GM19351 (cell line): ENCODE measurements around the gene BEST3.

Experiments
- ATAC-seq: cut with Tn5 transposase; IDR thresholded peaks from one replicate; pipeline ENCODE4 v1.9.1; 2021; ENCODE audit warnings: mild to moderate bottlenecking, moderate library complexity; ENCODE audit not compliant: unreplicated experiment

BEST3 gene

GRCh38 chr12:69698769-69699540 lies at the start of gene BEST3:
Gene BEST3 (minus strand): TSS chr12:69699303. CDS start chr12:69697798, 1,505 bp downstream.
- ATAC-seq = no peak

DNA sequence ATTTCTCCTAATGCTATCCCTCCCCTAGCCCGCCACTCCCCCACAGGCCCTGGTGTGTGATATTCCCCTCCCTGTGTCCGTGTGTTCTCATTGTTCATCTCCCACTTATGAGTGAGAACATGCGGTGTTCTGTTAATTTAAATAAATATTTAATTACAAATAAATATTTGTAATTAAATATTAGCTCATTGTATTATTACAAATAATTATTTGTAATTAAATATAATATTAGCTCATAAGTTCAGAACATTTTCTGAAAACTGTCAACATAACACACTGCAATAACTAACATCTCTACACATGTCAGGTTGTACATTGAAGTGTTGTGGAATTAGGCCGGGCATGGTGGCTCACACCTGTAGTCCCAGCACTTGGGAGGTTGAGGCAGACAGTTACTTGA lies 45.0 kb upstream of the BEST3 start:
- no peak for ATAC-seq

GRCh38 chr12:69739287-69740191 lies 40.4 kb upstream of the BEST3 start:
- ATAC-seq = peak; percentile 36

GRCh38 chr12:69738351-69739286 lies 39.5 kb upstream of the BEST3 start, which contains the start of gene RAB3IP:
Gene RAB3IP (plus strand): TSS chr12:69738860. CDS start chr12:69755409, 16,549 bp downstream.
- peak; percentile 80 for ATAC-seq

DNA sequence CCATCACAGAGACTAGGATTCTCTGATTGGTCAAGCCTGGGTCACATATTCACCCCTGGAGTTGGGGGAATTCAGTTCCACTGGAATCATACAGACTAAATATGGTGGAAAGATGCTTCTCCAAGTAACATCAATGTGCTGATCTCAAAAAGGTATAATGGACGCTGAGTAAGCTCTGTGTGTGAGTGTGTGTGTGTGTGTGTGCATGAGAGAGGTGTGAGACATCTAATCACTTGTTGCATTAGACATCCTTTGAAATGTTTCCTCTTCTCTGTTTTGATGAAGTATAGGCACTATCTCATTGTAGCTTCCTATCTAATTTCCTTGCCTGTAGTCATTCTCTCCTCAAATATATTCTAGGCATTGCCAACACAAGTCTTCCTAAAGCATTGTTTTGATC lies 34.5 kb upstream of the BEST3 start:
- ATAC-seq = no peak

- ATAC-seq = no peak
Measured at GRCh38 chr12:69732088-69732487, 33.0 kb upstream of the BEST3 start.

GRCh38 chr12:69726922-69727321 lies 27.8 kb upstream of the BEST3 start:
- ATAC-seq = no peak

GRCh38 chr12:69720750-69721149 lies 21.6 kb upstream of the BEST3 start:
- no peak for ATAC-seq

GRCh38 chr12:69719336-69720316 lies 20.5 kb upstream of the BEST3 start:
- ATAC-seq = no peak

GRCh38 chr12:69714542-69714941 lies 15.4 kb upstream of the BEST3 start:
- no peak for ATAC-seq

DNA sequence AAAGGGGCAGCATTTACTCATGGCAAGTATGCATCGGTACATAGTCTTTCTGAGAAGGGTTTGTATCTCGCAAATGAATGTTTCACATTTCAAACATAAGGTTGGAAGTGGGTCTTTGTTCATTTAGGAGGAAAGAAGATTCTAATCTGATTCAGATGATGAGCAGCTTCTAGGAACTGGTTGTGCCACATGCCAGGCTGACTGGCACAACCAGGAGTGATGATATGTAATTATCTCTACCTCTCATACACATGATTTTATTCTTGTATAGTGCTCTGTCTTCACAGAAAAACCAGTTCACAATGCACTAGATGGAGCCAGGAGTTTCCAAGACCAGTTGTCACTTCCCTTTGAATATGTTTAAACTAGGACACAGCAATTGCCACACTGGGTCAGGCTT lies 13.7 kb upstream of the BEST3 start:
- ATAC-seq = no peak

DNA sequence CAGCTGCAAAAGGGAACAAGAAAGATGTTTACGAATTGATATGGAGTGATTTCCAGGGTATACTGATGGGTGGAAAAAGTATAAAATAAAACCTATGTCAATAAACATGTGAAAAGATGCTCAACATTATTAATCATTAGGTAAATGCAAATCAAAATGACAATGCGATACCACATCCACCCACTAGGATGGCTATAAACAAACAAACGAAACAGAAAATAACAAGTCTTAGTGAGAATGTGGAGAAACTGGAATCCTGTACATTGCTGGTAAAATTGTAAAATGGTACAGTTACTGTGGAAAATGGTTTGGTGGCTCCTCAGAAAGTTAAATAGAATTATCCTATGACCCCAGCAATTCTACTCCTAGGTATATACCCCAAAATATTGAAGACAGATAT lies 9.5 kb upstream of the BEST3 start:
- no peak for ATAC-seq

DNA sequence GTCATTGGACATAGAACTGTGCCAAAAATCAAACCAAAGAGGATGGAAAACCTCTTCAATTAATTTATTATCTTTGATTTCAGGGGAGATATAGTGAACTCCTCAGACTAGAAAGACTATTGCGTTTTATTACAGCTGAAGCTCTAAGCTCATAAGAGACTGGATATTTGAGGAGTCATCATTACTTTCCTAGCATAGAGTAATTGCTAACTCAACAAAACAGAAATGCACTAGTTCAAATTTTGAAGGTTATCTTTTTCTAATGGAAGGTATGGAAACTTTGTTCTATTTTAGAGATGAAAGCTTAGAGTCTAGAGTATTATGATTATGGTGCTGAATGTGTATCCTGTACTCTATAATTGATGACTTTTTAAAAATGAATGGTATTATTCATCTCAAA lies 5.3 kb upstream of the BEST3 start:
- no peak for ATAC-seq

DNA sequence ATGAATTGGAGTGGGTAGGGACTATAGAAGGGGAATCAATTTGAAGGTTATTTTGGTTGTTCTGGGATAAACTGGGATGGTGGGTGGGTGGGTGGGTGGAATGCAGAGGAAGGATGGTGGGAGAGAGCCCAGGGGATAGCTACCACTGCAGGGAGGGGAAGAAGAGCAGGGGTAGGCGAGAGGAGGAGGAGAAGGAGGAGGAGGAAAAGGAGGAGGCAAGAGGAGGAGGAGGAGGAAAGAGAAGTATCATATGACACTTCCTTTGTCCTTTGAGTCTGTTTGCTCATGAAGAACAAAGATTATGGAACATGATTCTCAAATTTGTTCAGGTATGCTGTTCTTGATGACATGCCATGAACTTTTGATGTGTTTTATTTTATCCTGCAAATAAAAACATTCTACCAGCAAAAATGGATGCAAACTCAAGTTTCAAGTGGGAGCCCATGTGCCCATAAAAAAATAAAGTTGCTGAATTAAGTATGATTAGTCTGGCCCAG lies 4.1 kb upstream of the BEST3 start:
- ATAC-seq = no peak

GRCh38 chr12:69701826-69702225 lies 2.7 kb upstream of the BEST3 start:
- no peak for ATAC-seq

DNA sequence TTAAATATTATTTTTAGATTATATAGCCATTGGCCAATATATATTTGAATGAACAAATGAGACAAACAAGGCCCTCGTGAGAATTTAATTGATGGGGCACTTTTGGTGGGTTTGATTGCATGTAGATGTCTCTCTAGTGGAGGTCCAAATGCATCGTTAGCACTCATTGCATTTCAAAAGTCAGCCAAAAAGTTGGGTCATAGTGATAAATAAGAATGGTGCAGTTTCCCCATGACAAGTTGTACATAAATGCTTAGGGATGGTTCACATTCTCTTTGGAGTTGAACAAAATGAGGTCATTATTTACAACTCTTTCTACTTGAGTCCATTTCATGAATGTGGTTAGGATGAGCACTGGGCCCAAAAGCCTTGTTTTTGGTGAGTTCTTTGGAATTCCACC lies 1.0 kb downstream of the BEST3 start:
- no peak for ATAC-seq

- ATAC-seq = no peak
Measured at GRCh38 chr12:69694123-69694522, 5.0 kb downstream of the BEST3 start.

GRCh38 chr12:69689638-69690037 lies 9.5 kb downstream of the BEST3 start:
- ATAC-seq = no peak
